Activated CD8-positive, alpha-beta T cell treated with anti-CD3 and anti-CD28 coated beads for 36 hours (primary cell): Measurements from ENCODE around the gene C5orf24. TPM values are rescaled to one million over a fixed set of nuclear protein-coding genes. Genes with fewer than 3 reads are reported as not detected.
"Not testable (repeated sequence)": the region's sequence is repeated elsewhere in the genome, so short reads cannot be mapped to it uniquely, and the experiment has no call there.

Experiments used
- ATAC-seq: fragments of 200-7000 bp; cut with Tn5 transposase; one replicate; pipeline ENCODE4 v1.10.0; 2021; ENCODE audit warnings: mild to moderate bottlenecking, moderate library complexity
- CTCF ChIA-PET: fragments of 350-600 bp; sonication (Branson Sonifier 250); formaldehyde crosslinking; loops from one replicate; lab custom pipeline; 2021; ENCODE audit warnings: antibody characterized with exemption; lab: Charles Lee
- POLR2A ChIA-PET: fragments of 350-600 bp; sonication (Branson Sonifier 250); formaldehyde crosslinking; loops from one replicate; lab custom pipeline; 2021; ENCODE audit warnings: antibody characterized with exemption; lab: Charles Lee
- DNase-seq: peaks from one replicate; pipeline ENCODE4 v3.0.0-alpha.2; 2020
- H3K27ac Mint-ChIP-seq: one replicate; pipeline ENCODE4 v1.8.0; 2021; ENCODE audit warnings: mild to moderate bottlenecking, mixed read lengths
- H3K27me3 Mint-ChIP-seq: one replicate; pipeline ENCODE4 v1.8.0; 2021; ENCODE audit warnings: mixed read lengths
- H3K36me3 Mint-ChIP-seq: one replicate; pipeline ENCODE4 v1.8.0; 2021; ENCODE audit warnings: low read depth, mixed read lengths
- H3K4me1 Mint-ChIP-seq: one replicate; pipeline ENCODE4 v1.8.0; 2021; ENCODE audit warnings: low read depth, mixed read lengths
- H3K4me3 Mint-ChIP-seq: one replicate; pipeline ENCODE4 v1.8.0; 2021; ENCODE audit warnings: mild to moderate bottlenecking, moderate library complexity, mixed read lengths
- H3K9me3 Mint-ChIP-seq: one replicate; pipeline ENCODE4 v1.8.0; 2021; ENCODE audit warnings: mixed read lengths
- intact Hi-C: fragments of 100-400 bp; cut with micrococcal nuclease; formaldehyde crosslinking; loops from one replicate; pipeline ENCODE4 v1.10.0; 2022
- total RNA-seq, 2 experiments: library from RNA; stranded (reverse); gene quantifications; one replicate each; pipeline ENCODE4 v1.2.3, GENCODE V29; 2021
- TF ChIP-seq, protein P1 (sequence below): fragments of 200-600 bp; IDR thresholded peaks from one replicate; pipeline ENCODE4 v1.8.0; 2022; ENCODE audit warnings: antibody characterized with exemption, mild to moderate bottlenecking

The C5orf24 gene
- total RNA-seq, 2 experiments from 2014 or later: 24.4 to 25.3 TPM

DNA sequence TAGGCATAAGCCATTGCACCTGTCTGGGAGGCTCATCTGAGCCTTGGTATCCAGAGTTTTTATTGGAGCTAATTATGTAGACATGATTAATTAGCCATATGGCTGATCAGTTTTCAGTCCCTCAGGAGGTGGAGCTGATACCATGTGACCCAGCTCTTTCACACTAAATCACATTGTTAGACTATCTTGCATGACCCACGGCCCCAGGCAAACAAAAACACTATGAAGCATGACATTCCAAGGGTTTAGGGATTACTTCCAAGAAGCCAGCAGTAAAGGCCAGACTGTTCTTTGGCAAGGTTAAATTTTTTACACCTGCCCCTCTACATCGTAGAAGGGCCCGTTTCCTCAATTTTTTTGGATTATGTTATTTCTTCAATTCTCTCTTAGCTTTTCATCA, 5.0 kb upstream of the C5orf24 start:
- ChIA-PET POLR2A (interaction anchor here (0.6 to 3.0 kb wide), 4 partner anchors 8 to 64 kb away, joined by 3 to 10 read pairs (median 4); partner anchors contain the start of gene PCBD2), CTCF (interaction anchor here (1.5 kb wide), 1 partner anchor 68 kb away, joined by 4 read pairs; no protein-coding TSS in a partner anchor)
- Mint-ChIP-seq H3K27me3 (no peaks in the 10 kb centered on the region), H3K4me3 (no peak overlapping the region), H3K4me1 (peaks cover 9% of the 10 kb centered on the region), H3K27ac (no peak overlapping the region), H3K36me3 (peaks cover 17% of the 10 kb centered on the region), H3K9me3 (no peaks in the 10 kb centered on the region)
- ATAC-seq (no peak), DNase-seq (no peak)
- TF ChIP-seq, protein P1, sequence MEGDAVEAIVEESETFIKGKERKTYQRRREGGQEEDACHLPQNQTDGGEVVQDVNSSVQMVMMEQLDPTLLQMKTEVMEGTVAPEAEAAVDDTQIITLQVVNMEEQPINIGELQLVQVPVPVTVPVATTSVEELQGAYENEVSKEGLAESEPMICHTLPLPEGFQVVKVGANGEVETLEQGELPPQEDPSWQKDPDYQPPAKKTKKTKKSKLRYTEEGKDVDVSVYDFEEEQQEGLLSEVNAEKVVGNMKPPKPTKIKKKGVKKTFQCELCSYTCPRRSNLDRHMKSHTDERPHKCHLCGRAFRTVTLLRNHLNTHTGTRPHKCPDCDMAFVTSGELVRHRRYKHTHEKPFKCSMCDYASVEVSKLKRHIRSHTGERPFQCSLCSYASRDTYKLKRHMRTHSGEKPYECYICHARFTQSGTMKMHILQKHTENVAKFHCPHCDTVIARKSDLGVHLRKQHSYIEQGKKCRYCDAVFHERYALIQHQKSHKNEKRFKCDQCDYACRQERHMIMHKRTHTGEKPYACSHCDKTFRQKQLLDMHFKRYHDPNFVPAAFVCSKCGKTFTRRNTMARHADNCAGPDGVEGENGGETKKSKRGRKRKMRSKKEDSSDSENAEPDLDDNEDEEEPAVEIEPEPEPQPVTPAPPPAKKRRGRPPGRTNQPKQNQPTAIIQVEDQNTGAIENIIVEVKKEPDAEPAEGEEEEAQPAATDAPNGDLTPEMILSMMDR: no peak
- intact Hi-C loops: no loop called here

DNA sequence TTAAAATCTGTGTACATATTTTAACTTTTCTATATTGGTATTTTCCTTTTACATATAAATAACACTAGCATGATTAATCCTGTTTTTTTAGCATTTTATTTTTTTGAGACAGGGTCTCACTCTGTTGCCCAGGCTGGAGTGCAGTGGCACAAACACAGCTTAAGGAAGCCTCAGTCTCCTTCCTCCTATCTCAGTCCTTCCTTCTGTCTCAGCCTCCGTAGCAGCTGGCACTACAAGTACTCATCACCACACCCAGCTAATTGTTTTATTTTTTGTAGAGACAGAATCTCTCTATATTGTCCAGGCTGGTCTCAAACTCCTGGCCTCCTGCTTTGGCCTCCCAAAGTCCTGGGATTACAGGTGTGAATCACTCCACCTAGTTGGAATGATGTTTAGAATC, 1.5 kb upstream of the C5orf24 start:
- ATAC-seq (no peak), DNase-seq (no peak)
- no peaks in the 10 kb centered on the region for H3K27me3 Mint-ChIP-seq
- CTCF ChIA-PET: interaction anchor here (1.7 kb wide), 2 partner anchors 19 to 60 kb away, joined by 3 to 6 read pairs; partner anchors contain the start of gene PCBD2
- H3K4me1 Mint-ChIP-seq: peaks cover 23% of the 10 kb centered on the region
- TF ChIP-seq, protein P1: no peak
- intact Hi-C loops: no loop called here
- peaks cover 26% of the 10 kb centered on the region for H3K36me3 Mint-ChIP-seq
- POLR2A ChIA-PET: interaction anchor here (1.3 to 1.5 kb wide), 2 partner anchors 19 to 30 kb away, joined by 4 to 6 read pairs; partner anchors contain the start of gene TXNDC15
- H3K9me3 Mint-ChIP-seq: no peaks in the 10 kb centered on the region
- no peak overlapping the region for H3K4me3 Mint-ChIP-seq
- H3K27ac Mint-ChIP-seq: peak overlapping the region; percentile 98

DNA sequence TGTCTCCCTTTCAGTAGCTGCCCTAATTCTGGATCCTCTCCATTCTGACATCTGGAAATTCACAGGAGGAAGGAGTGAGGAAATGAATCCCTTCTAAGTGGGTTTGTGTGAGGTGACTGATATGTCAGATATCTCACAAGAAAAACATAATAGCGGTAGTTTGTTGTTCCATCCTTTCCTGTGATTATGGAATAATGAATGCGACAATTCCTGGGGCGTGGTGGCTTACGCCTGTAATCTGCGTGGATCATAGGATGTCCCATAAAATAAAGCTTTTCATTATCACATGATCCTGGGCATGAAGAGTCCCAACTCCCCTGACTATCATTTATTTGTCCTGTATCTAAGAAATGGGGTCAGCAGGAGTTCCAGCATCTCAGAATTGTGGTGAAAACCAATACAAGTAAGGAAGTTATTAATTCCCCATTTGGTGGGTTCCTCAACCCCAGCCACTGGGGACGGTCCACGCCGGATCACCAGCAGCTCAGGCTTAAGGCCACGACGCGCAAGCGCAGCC, 375 bp upstream of the C5orf24 start:
- ChIA-PET CTCF (interaction anchor here (0.7 to 1.7 kb wide), 6 partner anchors 9 to 59 kb away, joined by 3 to 7 read pairs (median 4); partner anchors contain the start of genes PCBD2 and TXNDC15), POLR2A (interaction anchor here (0.7 to 1.6 kb wide), 14 partner anchors 9 to 197 kb away, joined by 3 to 18 read pairs (median 4); partner anchors contain the start of genes PCBD2, SEC24A and TXNDC15)
- Mint-ChIP-seq H3K4me3 (peak overlapping the region; percentile 91), H3K4me1 (peaks cover 28% of the 10 kb centered on the region), H3K9me3 (no peaks in the 10 kb centered on the region), H3K27me3 (no peaks in the 10 kb centered on the region), H3K27ac (peak overlapping the region; percentile 98), H3K36me3 (peaks cover 25% of the 10 kb centered on the region)
- ATAC-seq (no peak), DNase-seq (no peak)
- intact Hi-C loops: loop anchor here (5.0 kb wide), 1 partner anchor 57 kb away; no protein-coding TSS in a partner anchor
- TF ChIP-seq, protein P1: no peak

DNA sequence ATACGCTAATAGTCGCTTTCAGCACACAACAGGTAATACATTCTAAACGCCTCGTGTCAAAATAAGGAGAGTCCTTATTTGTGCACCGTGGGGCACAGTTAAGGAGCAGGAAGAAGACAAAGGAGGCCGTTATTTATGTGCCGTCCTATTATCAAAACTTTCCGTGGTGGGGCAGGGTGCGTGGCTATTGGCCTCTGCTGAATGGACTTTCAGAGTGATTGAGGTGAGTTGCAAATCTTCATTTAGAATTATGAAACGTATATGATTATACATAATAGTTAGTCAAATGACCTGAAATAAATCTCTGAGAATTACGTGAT, 833 bp downstream of the C5orf24 start:
- CTCF ChIA-PET: interaction anchor here (0.7 to 3.7 kb wide), 3 partner anchors 52 to 345 kb away, joined by 3 to 21 read pairs (median 4); partner anchors contain the start of gene PCBD2
- ATAC-seq: peak; percentile 5
- Mint-ChIP-seq H3K36me3 (peaks cover 27% of the 10 kb centered on the region), H3K4me3 (peak overlapping the region; percentile 91), H3K27me3 (no peaks in the 10 kb centered on the region), H3K9me3 (no peaks in the 10 kb centered on the region), H3K27ac (peak overlapping the region; percentile 98), H3K4me1 (peaks cover 37% of the 10 kb centered on the region)
- POLR2A ChIA-PET: interaction anchor here (0.7 to 1.8 kb wide), 12 partner anchors 9 to 108 kb away, joined by 3 to 15 read pairs (median 4); partner anchors contain the start of genes PCBD2 and TXNDC15
- intact Hi-C loops: loop anchor here (5.0 kb wide), 1 partner anchor 56 kb away; no protein-coding TSS in a partner anchor
- TF ChIP-seq, protein P1: no peak
- peak; percentile 55 for DNase-seq

DNA sequence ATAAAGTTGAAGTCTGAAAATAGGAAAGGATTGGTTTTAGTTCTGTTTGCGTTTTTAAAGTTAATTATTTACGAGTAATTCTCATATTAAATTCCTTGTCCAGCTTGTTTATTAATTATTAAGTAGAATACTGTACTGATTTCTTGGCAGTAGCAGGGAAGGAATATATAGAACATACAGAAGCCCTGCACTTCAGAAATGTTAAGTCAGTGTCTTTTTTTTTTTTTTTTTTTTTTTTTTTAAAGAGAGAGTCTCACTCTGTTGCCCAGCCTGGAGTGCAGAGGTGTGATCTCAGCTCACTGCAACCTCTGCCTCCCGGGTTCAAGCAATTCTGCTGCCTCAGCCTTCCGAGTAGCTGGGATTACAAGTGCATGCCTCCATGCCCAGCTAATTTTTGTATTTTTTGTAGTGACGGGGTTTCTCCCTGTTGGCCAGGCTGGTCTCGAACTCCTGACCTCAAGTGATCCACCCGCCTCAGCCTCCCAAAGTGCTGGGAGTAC, 3.7 kb downstream of the C5orf24 start:
- H3K9me3 Mint-ChIP-seq, DNase-seq, ATAC-seq, H3K4me3 Mint-ChIP-seq, H3K27me3 Mint-ChIP-seq, H3K27ac Mint-ChIP-seq: not testable (repeated sequence)
- intact Hi-C loops: loop anchor here (5.0 kb wide), 1 partner anchor 53 kb away; no protein-coding TSS in a partner anchor
- ChIA-PET POLR2A (interaction anchor here (1.1 to 1.7 kb wide), 3 partner anchors 9 to 55 kb away, joined by 3 to 8 read pairs (median 7); partner anchors contain the start of gene PCBD2), CTCF (interaction anchor here (1.1 to 3.7 kb wide), 2 partner anchors 23 to 55 kb away, joined by 3 to 21 read pairs; partner anchors contain the start of gene PCBD2)
- H3K4me1 Mint-ChIP-seq: peaks cover 47% of the 10 kb centered on the region
- H3K36me3 Mint-ChIP-seq: peaks cover 33% of the 10 kb centered on the region
